BLaER1 (cell line): ENCODE results near the gene PLCL1.

Experiments used
- H3K27ac ChIP-seq: shearing (Covaris generic); formaldehyde crosslinking; 2 replicates; pipeline ENCODE4 v1.8.1; 2022
- H3K27me3 ChIP-seq: shearing (Covaris generic); formaldehyde crosslinking; 2 replicates; pipeline ENCODE4 v1.8.1; 2022
- H3K36me3 ChIP-seq: shearing (Covaris generic); formaldehyde crosslinking; 2 replicates; pipeline ENCODE4 v1.8.1; 2022
- H3K4me1 ChIP-seq: shearing (Covaris generic); formaldehyde crosslinking; 2 replicates; pipeline ENCODE4 v1.8.1; 2022
- H3K4me2 ChIP-seq: shearing (Covaris generic); formaldehyde crosslinking; 2 replicates; pipeline ENCODE4 v1.8.1; 2022
- H3K4me3 ChIP-seq: shearing (Covaris generic); formaldehyde crosslinking; 2 replicates; pipeline ENCODE4 v1.8.1; 2022
- H3K9ac ChIP-seq: shearing (Covaris generic); formaldehyde crosslinking; 2 replicates; pipeline ENCODE4 v1.8.1; 2022
- H3K9me3 ChIP-seq: shearing (Covaris generic); formaldehyde crosslinking; 2 replicates; pipeline ENCODE4 v1.8.1; 2022
- H4K20me1 ChIP-seq: shearing (Covaris generic); formaldehyde crosslinking; 2 replicates; pipeline ENCODE4 v1.8.1; 2022
- Cebpa-rat ChIP-seq: shearing (Covaris generic); IDR thresholded peaks from 2 replicates; pipeline ENCODE4 v1.8.1; 2022

The PLCL1 gene

DNA sequence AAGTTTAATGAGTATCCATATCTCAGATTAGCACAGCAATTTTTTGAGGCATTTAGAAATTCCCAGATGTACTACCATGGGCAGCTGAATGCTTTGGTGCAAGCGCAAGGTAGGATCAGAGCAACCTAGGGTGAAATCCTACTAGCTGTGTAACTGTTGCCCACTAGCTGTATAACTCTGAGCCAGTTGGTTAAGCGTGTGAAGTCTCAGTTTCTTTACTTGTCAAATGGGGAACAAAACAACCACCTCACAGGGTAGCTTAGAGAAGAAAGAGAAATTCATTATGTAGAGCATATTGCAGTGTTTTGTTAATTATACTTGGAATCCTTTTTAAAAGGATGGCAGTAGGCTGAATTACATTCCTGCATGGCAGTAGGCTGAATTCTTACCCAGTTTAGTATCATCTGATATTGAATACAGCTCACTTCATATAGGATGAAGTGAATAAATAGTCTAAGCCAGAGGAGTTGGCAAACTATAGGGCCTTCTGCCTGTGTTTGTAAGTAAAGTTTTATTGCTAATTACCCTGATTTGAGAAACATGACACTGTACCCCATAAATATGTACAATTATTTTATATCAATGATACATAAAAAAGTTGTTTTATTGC lies 180.7 kb downstream of the PLCL1 start:
- H3K4me2 ChIP-seq = no peak overlapping the region

DNA sequence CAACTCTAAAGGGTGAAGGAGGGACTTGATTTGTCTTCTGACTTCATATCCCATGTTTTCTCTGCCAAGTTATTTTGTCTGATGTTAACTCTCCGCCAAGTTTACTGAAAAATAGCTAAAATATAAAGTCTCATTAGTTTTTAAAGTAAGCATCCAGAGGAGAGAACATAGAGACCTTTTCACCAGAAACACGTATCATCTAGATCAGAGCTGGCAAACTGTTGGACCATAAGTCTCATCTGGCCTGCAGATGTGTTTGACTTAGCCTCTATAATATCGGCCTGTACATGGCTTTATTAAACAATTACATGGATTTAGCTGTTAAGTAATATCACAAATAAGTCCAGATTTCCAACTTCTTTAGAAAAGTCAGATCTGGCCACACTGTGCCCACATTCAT lies 182.6 kb downstream of the PLCL1 start:
- H3K4me2 ChIP-seq = no peak overlapping the region
- H4K20me1 ChIP-seq = no peaks in the 10 kb centered on the region

More for the DNA sequence above, 180.7 kb downstream of the PLCL1 start:
- Histone ChIP-seq H3K9ac (no peak overlapping the region), H4K20me1 (no peaks in the 10 kb centered on the region), H3K27me3 (no peaks in the 10 kb centered on the region), H3K9me3 (no peaks in the 10 kb centered on the region), H3K4me1 (no peaks in the 10 kb centered on the region), H3K27ac (no peak overlapping the region), H3K36me3 (no peaks in the 10 kb centered on the region), H3K4me3 (no peak overlapping the region)
- no peak for TF ChIP-seq Cebpa-rat

GRCh38 chr2:197990356-197990755 lies 186.0 kb downstream of the PLCL1 start:
- H3K36me3 ChIP-seq = no peaks in the 10 kb centered on the region
- H3K4me1 ChIP-seq = no peaks in the 10 kb centered on the region
- no peak overlapping the region for H3K4me2 ChIP-seq
- no peak overlapping the region for H3K27ac ChIP-seq
- no peak overlapping the region for H3K4me3 ChIP-seq
- no peak overlapping the region for H3K9ac ChIP-seq
- no peaks in the 10 kb centered on the region for H3K9me3 ChIP-seq
- no peaks in the 10 kb centered on the region for H4K20me1 ChIP-seq
- no peaks in the 10 kb centered on the region for H3K27me3 ChIP-seq
- TF ChIP-seq Cebpa-rat = no peak

More for the DNA sequence above, 182.6 kb downstream of the PLCL1 start:
- Histone ChIP-seq H3K4me1 (no peaks in the 10 kb centered on the region), H3K9ac (no peak overlapping the region), H3K27ac (no peak overlapping the region), H3K27me3 (no peaks in the 10 kb centered on the region), H3K9me3 (no peaks in the 10 kb centered on the region), H3K4me3 (no peak overlapping the region), H3K36me3 (no peaks in the 10 kb centered on the region)
- TF ChIP-seq Cebpa-rat = no peak

DNA sequence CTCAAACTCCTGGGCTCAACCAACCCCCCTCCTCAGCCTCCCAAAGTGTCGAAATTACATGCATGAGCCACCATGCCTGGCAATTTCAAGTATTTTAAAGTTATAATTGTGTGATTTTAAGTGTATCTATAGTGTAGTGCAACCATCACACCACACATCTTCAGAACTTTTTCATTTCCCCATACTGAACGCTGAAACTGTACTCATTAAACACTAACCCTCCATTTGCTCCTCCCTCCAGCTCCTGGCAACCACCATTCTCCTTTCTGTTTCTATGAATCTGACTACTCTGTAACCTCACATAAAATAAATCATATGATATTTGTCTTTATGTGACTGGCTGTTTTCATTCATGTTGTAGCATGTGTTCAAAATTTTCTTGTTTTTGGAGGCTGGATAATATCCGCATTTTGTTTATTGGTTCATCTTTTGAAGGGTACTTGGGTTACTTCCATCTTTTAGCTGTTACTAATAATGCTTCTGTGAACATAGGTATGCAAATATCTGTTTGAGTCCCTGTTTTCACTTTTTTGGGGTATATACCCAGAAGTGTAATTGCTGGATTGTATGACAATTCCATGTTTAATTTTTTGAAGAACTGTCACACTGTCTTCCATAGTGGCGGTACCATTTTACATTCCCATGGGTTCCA lies 188.2 kb downstream of the PLCL1 start:
- Histone ChIP-seq H3K36me3 (no peaks in the 10 kb centered on the region), H3K9ac (no peak overlapping the region), H3K27me3 (no peaks in the 10 kb centered on the region), H4K20me1 (no peaks in the 10 kb centered on the region), H3K4me2 (no peak overlapping the region), H3K9me3 (no peaks in the 10 kb centered on the region), H3K4me1 (no peaks in the 10 kb centered on the region), H3K4me3 (no peak overlapping the region), H3K27ac (no peak overlapping the region)
- TF ChIP-seq Cebpa-rat = no peak

DNA sequence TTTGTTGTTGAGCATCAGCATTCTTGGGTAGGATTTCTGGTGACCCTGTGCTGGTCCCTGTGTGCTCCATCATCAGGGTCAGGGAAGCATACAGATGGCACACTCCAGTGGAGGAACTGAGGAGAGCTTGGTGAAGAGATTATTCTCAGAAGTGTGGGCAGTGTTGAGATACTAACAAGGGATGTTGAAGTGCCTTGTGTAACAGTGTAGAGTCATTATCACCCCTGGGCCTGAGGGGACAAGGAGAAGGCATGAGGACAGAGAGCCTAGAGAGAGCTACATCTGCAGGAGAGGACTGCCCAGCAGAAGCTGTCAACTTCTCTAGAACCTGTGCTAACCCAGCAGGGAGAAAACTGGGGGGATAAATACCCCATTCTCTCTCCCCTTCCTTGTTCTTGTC lies 189.0 kb downstream of the PLCL1 start:
- no peak overlapping the region for H3K4me2 ChIP-seq
- H3K4me3 ChIP-seq = no peak overlapping the region
- H3K27me3 ChIP-seq = no peaks in the 10 kb centered on the region
- H3K4me1 ChIP-seq = no peaks in the 10 kb centered on the region
- no peak overlapping the region for H3K9ac ChIP-seq
- H3K36me3 ChIP-seq = no peaks in the 10 kb centered on the region
- no peak overlapping the region for H3K27ac ChIP-seq
- no peaks in the 10 kb centered on the region for H3K9me3 ChIP-seq
- no peaks in the 10 kb centered on the region for H4K20me1 ChIP-seq
- TF ChIP-seq Cebpa-rat = no peak

- H3K36me3 ChIP-seq = no peaks in the 10 kb centered on the region
- no peaks in the 10 kb centered on the region for H3K4me1 ChIP-seq
- H3K9ac ChIP-seq = no peak overlapping the region
- H3K9me3 ChIP-seq = no peaks in the 10 kb centered on the region
- no peaks in the 10 kb centered on the region for H4K20me1 ChIP-seq
- H3K4me3 ChIP-seq = no peak overlapping the region
- H3K4me2 ChIP-seq = no peak overlapping the region
- no peak overlapping the region for H3K27ac ChIP-seq
- no peak for TF ChIP-seq Cebpa-rat
- H3K27me3 ChIP-seq = no peaks in the 10 kb centered on the region
Measured at GRCh38 chr2:197993830-197994229, 189.4 kb downstream of the PLCL1 start.

DNA sequence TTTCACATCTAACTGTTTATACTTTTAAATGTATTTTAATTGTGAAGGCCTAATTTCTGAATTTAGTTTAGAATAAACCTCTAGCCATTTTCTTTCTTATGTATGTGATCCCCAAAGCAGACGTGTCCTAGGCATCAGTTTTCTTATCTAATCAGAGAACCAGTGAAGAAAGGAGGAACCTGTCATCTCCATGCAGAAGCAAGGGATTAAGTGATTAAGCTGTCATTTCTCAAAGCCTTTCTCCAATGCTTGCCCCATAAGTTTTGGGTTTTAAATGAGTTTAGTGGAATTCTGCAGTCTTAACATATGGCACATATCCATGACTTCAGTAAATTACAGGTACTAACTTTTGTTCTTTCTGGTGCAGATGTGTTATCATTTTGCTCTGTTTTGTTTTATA lies 190.4 kb downstream of the PLCL1 start:
- Histone ChIP-seq H3K36me3 (no peaks in the 10 kb centered on the region), H3K4me3 (no peak overlapping the region), H4K20me1 (no peaks in the 10 kb centered on the region), H3K4me2 (no peak overlapping the region), H3K9ac (no peak overlapping the region), H3K27me3 (no peaks in the 10 kb centered on the region), H3K27ac (no peak overlapping the region), H3K4me1 (no peaks in the 10 kb centered on the region), H3K9me3 (no peaks in the 10 kb centered on the region)
- no peak for TF ChIP-seq Cebpa-rat

DNA sequence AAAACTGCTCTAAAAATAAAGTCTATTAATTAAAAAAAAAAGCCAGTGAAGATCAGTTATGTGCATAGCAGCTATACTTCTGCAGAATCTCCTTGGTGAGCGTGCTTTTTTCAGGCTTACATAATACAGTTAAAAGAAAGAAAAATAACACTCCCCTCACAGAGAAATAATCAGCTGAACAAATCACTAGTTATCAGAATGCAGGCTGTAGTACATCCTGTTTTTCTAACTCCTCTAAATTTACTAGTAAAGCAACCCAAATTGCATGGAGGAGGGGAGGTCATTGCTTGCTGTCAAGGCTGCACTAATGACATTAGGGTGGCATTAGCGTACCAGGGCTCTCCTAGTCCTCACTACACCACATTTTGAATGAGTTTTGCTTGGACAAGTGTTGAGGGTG lies 192.2 kb downstream of the PLCL1 start:
- no peak overlapping the region for H3K9ac ChIP-seq
- no peak overlapping the region for H3K4me2 ChIP-seq
- no peak for TF ChIP-seq Cebpa-rat
- H3K27ac ChIP-seq = no peak overlapping the region
- no peaks in the 10 kb centered on the region for H3K4me1 ChIP-seq
- H4K20me1 ChIP-seq = no peaks in the 10 kb centered on the region
- no peaks in the 10 kb centered on the region for H3K27me3 ChIP-seq
- no peak overlapping the region for H3K4me3 ChIP-seq
- no peaks in the 10 kb centered on the region for H3K36me3 ChIP-seq
- no peaks in the 10 kb centered on the region for H3K9me3 ChIP-seq

GRCh38 chr2:197997083-197997541 lies 192.7 kb downstream of the PLCL1 start:
- H3K27ac ChIP-seq = no peak overlapping the region
- no peaks in the 10 kb centered on the region for H4K20me1 ChIP-seq
- H3K4me3 ChIP-seq = no peak overlapping the region
- no peaks in the 10 kb centered on the region for H3K27me3 ChIP-seq
- no peak for TF ChIP-seq Cebpa-rat
- no peaks in the 10 kb centered on the region for H3K4me1 ChIP-seq
- H3K4me2 ChIP-seq = no peak overlapping the region
- H3K36me3 ChIP-seq = no peaks in the 10 kb centered on the region
- H3K9me3 ChIP-seq = no peaks in the 10 kb centered on the region
- H3K9ac ChIP-seq = no peak overlapping the region

DNA sequence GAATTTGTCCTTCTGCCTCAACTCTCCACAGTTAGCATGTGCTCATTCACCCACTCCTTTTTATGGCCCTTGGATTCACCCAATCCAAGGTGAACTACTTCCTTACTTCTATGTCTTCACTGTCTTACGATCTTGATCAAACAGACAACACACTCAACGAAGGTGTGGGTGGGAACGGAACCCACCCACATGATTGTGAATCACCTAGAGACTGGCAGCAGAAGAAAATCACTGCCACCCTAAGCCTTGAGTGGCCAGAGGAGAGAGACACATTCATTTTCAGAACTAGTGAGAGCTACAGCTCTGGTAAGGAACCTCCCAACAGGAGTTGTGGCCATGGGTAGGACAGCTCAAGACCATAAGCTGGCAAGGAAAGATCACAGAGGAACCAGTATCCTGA lies 194.3 kb downstream of the PLCL1 start:
- Histone ChIP-seq H3K36me3 (no peaks in the 10 kb centered on the region), H3K4me3 (no peak overlapping the region), H3K27ac (no peak overlapping the region), H3K4me2 (no peak overlapping the region), H3K4me1 (no peaks in the 10 kb centered on the region), H4K20me1 (no peaks in the 10 kb centered on the region), H3K27me3 (no peaks in the 10 kb centered on the region), H3K9me3 (no peaks in the 10 kb centered on the region), H3K9ac (no peak overlapping the region)
- no peak for TF ChIP-seq Cebpa-rat
